CD4-positive, alpha-beta memory T cell (primary cell): ENCODE results near the gene JPT1. TPM values are rescaled to one million over a fixed set of nuclear protein-coding genes. Genes with fewer than 3 reads are reported as not detected.

Experiments
- CTCF ChIA-PET: fragments of 350-600 bp; sonication (Branson Sonifier 250); formaldehyde crosslinking; loops from one replicate; lab custom pipeline; 2021; ENCODE audit warnings: inconsistent platforms; ENCODE audit not compliant: partially characterized antibody; lab: Charles Lee
- POLR2A ChIA-PET: fragments of 350-600 bp; sonication (Branson Sonifier 250); formaldehyde crosslinking; loops from one replicate; lab custom pipeline; 2021; ENCODE audit not compliant: partially characterized antibody; lab: Charles Lee
- DNase-seq, 5 donors: peaks; one replicate each; pipeline versions ENCODE4 v3.0.0 to v3.0.0-alpha.2; 2020 to 2022; ENCODE audit warnings: mixed read lengths in 1 of 5
- H3K27ac ChIP-seq: one replicate; pipeline ENCODE4 v1.7.0; 2013; ENCODE audit warnings: low read depth, low read length
- H3K27me3 ChIP-seq: 2 replicates; pipeline ENCODE4 v1.7.0; 2013; ENCODE audit warnings: mild to moderate bottlenecking, low read length, moderate library complexity; ENCODE audit not compliant: insufficient read depth
- H3K36me3 ChIP-seq: 2 replicates; pipeline ENCODE4 v1.7.0; 2013; ENCODE audit warnings: mild to moderate bottlenecking, low read length, moderate library complexity; ENCODE audit not compliant: insufficient read depth
- H3K4me1 ChIP-seq: 2 replicates; pipeline ENCODE4 v1.7.0; 2013; ENCODE audit warnings: mild to moderate bottlenecking, low read length, moderate library complexity; ENCODE audit not compliant: insufficient read depth
- H3K4me3 ChIP-seq, 2 donors: one replicate each; pipeline ENCODE4 v1.7.0; 2013; ENCODE audit warnings: low read length in 2 of 2, mild to moderate bottlenecking in 1 of 2
- H3K9me3 ChIP-seq, 2 donors: one replicate each; pipeline ENCODE4 v1.7.0; 2013; ENCODE audit warnings: low read length in 2 of 2, control low read depth in 1 of 2; ENCODE audit not compliant: control insufficient read depth in 1 of 2
- H3K27ac Mint-ChIP-seq, 7 donors: one replicate each; pipeline ENCODE4 v1.8.0; 2020 to 2021; ENCODE audit warnings: mixed read lengths in 7 of 7, mild to moderate bottlenecking in 6 of 7, inconsistent platforms in 3 of 7, moderate library complexity in 3 of 7
- H3K27me3 Mint-ChIP-seq, 2 donors: one replicate each; pipeline ENCODE4 v1.8.0; 2020 to 2021; ENCODE audit warnings: mixed read lengths in 2 of 2
- H3K36me3 Mint-ChIP-seq, 2 donors: one replicate each; pipeline ENCODE4 v1.8.0; 2020 to 2021; ENCODE audit warnings: mixed read lengths in 2 of 2, inconsistent platforms in 1 of 2, mild to moderate bottlenecking in 1 of 2
- H3K4me1 Mint-ChIP-seq, 4 donors: one replicate each; pipeline ENCODE4 v1.8.0; 2020 to 2021; ENCODE audit warnings: mixed read lengths in 4 of 4, mild to moderate bottlenecking in 1 of 4
- H3K4me3 Mint-ChIP-seq, 8 donors: one replicate each; pipeline ENCODE4 v1.8.0; 2020 to 2021; ENCODE audit warnings: mixed read lengths in 8 of 8, mild to moderate bottlenecking in 7 of 8, moderate library complexity in 6 of 8, inconsistent platforms in 3 of 8
- H3K9me3 Mint-ChIP-seq, 8 donors: one replicate each; pipeline ENCODE4 v1.8.0; 2020 to 2021; ENCODE audit warnings: mixed read lengths in 8 of 8, mild to moderate bottlenecking in 5 of 8, inconsistent platforms in 3 of 8, moderate library complexity in 1 of 8
- intact Hi-C: fragments of 100-400 bp; cut with micrococcal nuclease; formaldehyde crosslinking; loops from one replicate; pipeline ENCODE4 v1.15.1; 2023
- polyA plus RNA-seq, 2 donors: library from polyadenylated mRNA; unstranded; fragments of 300-500 nt; fragmentation: Illumina TruSeq; gene quantifications; one replicate each; pipeline ENCODE4 v1.2.3, GENCODE V29; 2021
- total RNA-seq, 2 experiments: library from RNA; stranded (reverse); gene quantifications; one replicate each; pipeline ENCODE4 v1.2.3, GENCODE V29; 2021

JPT1 gene
- total and polyA plus RNA-seq, 4 experiments from 2014 or later = 37.8 to 130 (median 72.2) TPM

- POLR2A ChIA-PET = interaction anchor here (0.6 to 3.0 kb wide), 28 partner anchors 8 to 597 kb away, joined by 3 to 18 read pairs (median 6); partner anchors contain the start of genes ATP5PD, GGA3, GRB2 and HID1
- peak; percentile 92 to 95 (median 94) for DNase-seq
- Mint-ChIP-seq H3K4me1 (peaks cover 20 to 47% (median 35%) of the 10 kb centered on the region in 4 donors), H3K9me3 (peaks cover 0 to 1% (median 0%) of the 10 kb centered on the region in 8 donors), H3K4me3 (peak within 1 kb of the TSS; percentile 89 to 97 (median 92)), H3K27ac (peak within 1 kb of the TSS; percentile 87 to 98 (median 97)), H3K36me3 (peaks cover 0 to 22% of the 10 kb centered on the region in 2 donors), H3K27me3 (no peaks in the 10 kb centered on the region)
- peak within 1 kb of the TSS; percentile 94 for H3K27ac ChIP-seq
- CTCF ChIA-PET = interaction anchor here (0.6 to 2.9 kb wide), 4 partner anchors 9 to 209 kb away, joined by 3 to 17 read pairs (median 4); no protein-coding TSS in a partner anchor
- H3K9me3 ChIP-seq = no peaks in the 10 kb centered on the region
- H3K36me3 ChIP-seq = peaks cover 15% of the 10 kb centered on the region
- H3K27me3 ChIP-seq = no peaks in the 10 kb centered on the region
- intact Hi-C loops = loop anchor here (1.0 to 5.0 kb wide), 8 partner anchors 22 to 334 kb away; partner anchors contain the start of genes CASKIN2, GGA3, GRB2 and JPT1
- peaks cover 44% of the 10 kb centered on the region for H3K4me1 ChIP-seq
- peak within 1 kb of the TSS; percentile 52 to 93 for H3K4me3 ChIP-seq
Measured at GRCh38 chr17:75182569-75183436, 28.5 kb upstream of the JPT1 start, which contains the start of gene SUMO2. Gene SUMO2 (minus strand): TSS chr17:75182959. CDS start chr17:75182834, 125 bp downstream.

- H3K4me3 Mint-ChIP-seq = peak overlapping the region; percentile 89 to 97 (median 92)
- peaks cover 20 to 47% (median 35%) of the 10 kb centered on the region in 4 donors for H3K4me1 Mint-ChIP-seq
- H3K36me3 Mint-ChIP-seq = peaks cover 0 to 22% of the 10 kb centered on the region in 2 donors
- Histone ChIP-seq H3K36me3 (peaks cover 15% of the 10 kb centered on the region), H3K27ac (peak overlapping the region; percentile 94), H3K4me3 (peak overlapping the region; percentile 47 to 93), H3K27me3 (no peaks in the 10 kb centered on the region), H3K4me1 (peaks cover 44% of the 10 kb centered on the region), H3K9me3 (no peaks in the 10 kb centered on the region)
- H3K27me3 Mint-ChIP-seq = no peaks in the 10 kb centered on the region
- ChIA-PET CTCF (no interaction called here), POLR2A (interaction anchor here (0.9 to 3.0 kb wide), 19 partner anchors 14 to 223 kb away, joined by 3 to 18 read pairs (median 6); partner anchors contain the start of genes GGA3, GRB2, HID1 and JPT1)
- intact Hi-C loops = loop anchor here (1.0 to 5.0 kb wide), 5 partner anchors 23 to 335 kb away; partner anchors contain the start of genes CASKIN2, GGA3, MIF4GD and MRPS7
- peak overlapping the region in 6 of 7 donors; percentile 82 to 92 (median 86) for H3K27ac Mint-ChIP-seq
- peaks cover 0 to 1% (median 0%) of the 10 kb centered on the region in 8 donors for H3K9me3 Mint-ChIP-seq
- no peak for DNase-seq
Measured at GRCh38 chr17:75182319-75182568, 27.9 kb upstream of the JPT1 start.

GRCh38 chr17:75181608-75182318 is 27.5 kb upstream of the JPT1 start:
- Histone ChIP-seq H3K27me3 (no peaks in the 10 kb centered on the region), H3K27ac (peak overlapping the region; percentile 94), H3K4me3 (peak overlapping the region; percentile 47 to 93), H3K4me1 (peaks cover 44% of the 10 kb centered on the region), H3K36me3 (peaks cover 15% of the 10 kb centered on the region), H3K9me3 (no peaks in the 10 kb centered on the region)
- ChIA-PET CTCF (interaction anchor here (2.4 to 3.1 kb wide), 3 partner anchors 11 to 68 kb away, joined by 10 to 25 read pairs (median 16); no protein-coding TSS in a partner anchor), POLR2A (interaction anchor here (0.6 to 3.0 kb wide), 22 partner anchors 10 to 224 kb away, joined by 3 to 18 read pairs (median 4); partner anchors contain the start of genes ARMC7, GGA3, GRB2 and HID1)
- DNase-seq = peak; percentile 31 to 73 (median 47)
- peak overlapping the region; percentile 89 to 97 (median 92) for H3K4me3 Mint-ChIP-seq
- peak overlapping the region; percentile 82 to 92 (median 87) for H3K27ac Mint-ChIP-seq
- peaks cover 20 to 49% (median 35%) of the 10 kb centered on the region in 4 donors for H3K4me1 Mint-ChIP-seq
- H3K27me3 Mint-ChIP-seq = no peaks in the 10 kb centered on the region
- intact Hi-C loops = loop anchor here (1.0 to 5.0 kb wide), 5 partner anchors 24 to 336 kb away; partner anchors contain the start of genes CASKIN2, GGA3, MIF4GD and MRPS7
- peaks cover 0 to 1% (median 0%) of the 10 kb centered on the region in 8 donors for H3K9me3 Mint-ChIP-seq
- peaks cover under 1 to 23% of the 10 kb centered on the region in 2 donors for H3K36me3 Mint-ChIP-seq

GRCh38 chr17:75181110-75181509 is 26.8 kb upstream of the JPT1 start:
- Histone ChIP-seq H3K36me3 (peaks cover 15% of the 10 kb centered on the region), H3K4me3 (peak overlapping the region; percentile 47 to 93), H3K27ac (peak overlapping the region; percentile 94), H3K9me3 (no peaks in the 10 kb centered on the region), H3K27me3 (no peaks in the 10 kb centered on the region), H3K4me1 (peaks cover 44% of the 10 kb centered on the region)
- Mint-ChIP-seq H3K4me3 (peak overlapping the region; percentile 89 to 97 (median 92)), H3K27me3 (no peaks in the 10 kb centered on the region), H3K27ac (peak overlapping the region; percentile 82 to 92 (median 87)), H3K4me1 (peaks cover 20 to 54% (median 38%) of the 10 kb centered on the region in 4 donors), H3K9me3 (peaks cover 0 to 1% (median 0%) of the 10 kb centered on the region in 8 donors), H3K36me3 (peaks cover 5 to 26% of the 10 kb centered on the region in 2 donors)
- intact Hi-C loops = loop anchor here (5.0 kb wide), 2 partner anchors 144 to 336 kb away; partner anchors contain the start of genes CASKIN2 and TSEN54
- CTCF ChIA-PET = interaction anchor here (1.0 to 3.1 kb wide), 5 partner anchors 11 to 90 kb away, joined by 3 to 25 read pairs (median 10); partner anchors contain the start of gene MIF4GD
- POLR2A ChIA-PET = interaction anchor here (0.6 to 2.1 kb wide), 15 partner anchors 9 to 224 kb away, joined by 3 to 13 read pairs (median 4); partner anchors contain the start of genes ARMC7, GRB2, JPT1 and MIF4GD
- no peak for DNase-seq

GRCh38 chr17:75178453-75178852 is 24.1 kb upstream of the JPT1 start:
- peaks cover 0 to 1% (median 0%) of the 10 kb centered on the region in 8 donors for H3K9me3 Mint-ChIP-seq
- peaks cover 16 to 36% of the 10 kb centered on the region in 2 donors for H3K36me3 Mint-ChIP-seq
- CTCF ChIA-PET = interaction anchor here (3.1 to 15.3 kb wide), 2 partner anchors 64 to 65 kb away, joined by 16 to 325 read pairs; partner anchors contain the start of gene ARMC7
- POLR2A ChIA-PET = no interaction called here
- H3K27me3 Mint-ChIP-seq = no peaks in the 10 kb centered on the region
- Histone ChIP-seq H3K4me3 (no peak overlapping the region), H3K36me3 (peaks cover 30% of the 10 kb centered on the region), H3K27ac (no peak overlapping the region), H3K27me3 (no peaks in the 10 kb centered on the region), H3K9me3 (no peaks in the 10 kb centered on the region), H3K4me1 (peaks cover 34% of the 10 kb centered on the region)
- no peak for DNase-seq
- peaks cover 12 to 46% (median 28%) of the 10 kb centered on the region in 4 donors for H3K4me1 Mint-ChIP-seq
- peak overlapping the region in 1 of 8 donors; percentile 28 for H3K4me3 Mint-ChIP-seq
- peak overlapping the region in 1 of 7 donors; percentile 82 for H3K27ac Mint-ChIP-seq
- intact Hi-C loops = no loop called here

- H3K4me3 Mint-ChIP-seq = no peak overlapping the region
- POLR2A ChIA-PET = no interaction called here
Measured at GRCh38 chr17:75176625-75177024, 22.3 kb upstream of the JPT1 start.

More at GRCh38 chr17:75176625-75177024, 22.3 kb upstream of the JPT1 start:
- Mint-ChIP-seq H3K9me3 (no peaks in the 10 kb centered on the region), H3K27ac (peak overlapping the region in 2 of 7 donors; percentile 46 to 60), H3K36me3 (peaks cover 27 to 43% of the 10 kb centered on the region in 2 donors), H3K4me1 (peaks cover 16 to 51% (median 25%) of the 10 kb centered on the region in 4 donors), H3K27me3 (no peaks in the 10 kb centered on the region)
- CTCF ChIA-PET = interaction anchor here (1.1 to 15.3 kb wide), 4 partner anchors 23 to 63 kb away, joined by 3 to 325 read pairs (median 4); partner anchors contain the start of gene ARMC7
- Histone ChIP-seq H3K27me3 (no peaks in the 10 kb centered on the region), H3K27ac (no peak overlapping the region), H3K4me3 (no peak overlapping the region), H3K36me3 (peaks cover 36% of the 10 kb centered on the region), H3K9me3 (no peaks in the 10 kb centered on the region), H3K4me1 (peaks cover 34% of the 10 kb centered on the region)
- intact Hi-C loops = no loop called here
- no peak for DNase-seq
